ENCODE results near the gene PYGO2. TPM values are rescaled to one million over a fixed set of nuclear protein-coding genes. Genes with fewer than 3 reads are reported as not detected.

Gene PYGO2
- total and polyA plus RNA-seq, 2 of the 8 experiments (the other 6 are each of a cell fraction or from before 2014, with no cell fraction given), result 31.0 to 31.6 TPM

DNA sequence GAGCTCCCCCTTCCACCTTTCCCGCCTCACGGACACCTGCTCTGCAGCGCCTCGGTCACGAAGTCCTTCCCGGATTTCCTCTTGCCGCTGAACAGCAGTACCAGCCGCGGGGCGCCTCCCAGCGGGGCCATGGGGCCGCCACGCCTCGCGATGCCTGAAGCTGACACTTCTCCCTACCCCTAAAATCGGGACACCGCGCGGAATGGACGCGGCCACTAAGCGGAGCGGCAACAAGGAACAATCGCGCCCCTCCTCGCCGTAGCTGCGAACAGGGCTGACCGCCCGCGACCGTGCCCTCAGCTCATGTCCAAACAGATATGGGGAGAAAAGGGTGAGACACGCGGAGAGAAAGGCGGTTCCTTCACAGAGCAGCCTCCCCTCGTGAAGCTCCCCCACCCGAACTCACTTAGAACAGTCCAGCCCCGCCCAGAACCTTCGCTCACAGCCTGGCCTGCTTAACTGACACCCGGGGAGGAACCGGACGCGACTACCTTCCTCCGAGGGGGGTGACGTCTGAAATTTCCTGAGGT, 25.0 kb downstream of the PYGO2 start, which contains the start of gene PMVK:
Gene PMVK (minus strand): TSS at position 165 of the 530 bp plus-strand sequence. CDS start 34 bp downstream, at position 131.
- WGBS, 2 experiments (ENCODE audit: extremely low coverage in 1 of 2, insufficient coverage in 1 of 2, insufficient read length in 1 of 2, insufficient replicate concordance in 2 of 2, low coverage in 1 of 2, low lambda C conversion rate in 2 of 2, missing lambda C conversion rate in 1 of 2), result 1% methylated on average over 41 of the region's 45 CpGs; no CpG with 5 or more reads in 1 of the 2 experiments
- H2AK5ac ChIP-seq (ENCODE audit: low read depth, low read length), result 0 out of 2 replicates have a peak within 1 kb of the TSS, but pooled peaks have one; percentile 11
- peak within 1 kb of the TSS; percentile 81 for H3K56ac ChIP-seq (replicated peaks; ENCODE audit: insufficient read length, low read depth, low read length)
- peak within 1 kb of the TSS; percentile 96 for H2AFZ ChIP-seq (ENCODE audit: low read length)
- peaks cover 4 to 9% (median 7%) of the 10 kb centered on the region in 4 experiments; a peak in 6 of 7 replicates for H3K4me1 ChIP-seq (replicated peaks in 1 of 4; ENCODE audit: control insufficient read depth in 3 of 4, insufficient read depth in 4 of 4, low read length in 3 of 4)
- peak within 1 kb of the TSS; percentile 100 for H2BK5ac ChIP-seq (ENCODE audit: low read depth, low read length)
- peak within 1 kb of the TSS; percentile 98; the same call in 1 of the 2 replicates for H4K8ac ChIP-seq (ENCODE audit: extremely low read depth, insufficient read depth, low read length)
- H3K27me3 ChIP-seq (replicated peaks in 1 of 4; ENCODE audit: control insufficient read depth in 3 of 4, extremely low read depth in 1 of 4, insufficient read depth in 3 of 4, low read length in 3 of 4), result no peaks in the 10 kb centered on the region
- no peak within 1 kb of the TSS for H3K23ac ChIP-seq (ENCODE audit: insufficient read length)
- peak within 1 kb of the TSS; percentile 44 for H2BK120ac ChIP-seq (replicated peaks; ENCODE audit: low read depth, low read length)
- peak within 1 kb of the TSS; percentile 100 for H3K18ac ChIP-seq (ENCODE audit: extremely low read depth, low read length)
- no peaks in the 10 kb centered on the region for H4K20me1 ChIP-seq (replicated peaks in 1 of 2; ENCODE audit: control insufficient read depth in 1 of 2, insufficient read depth in 2 of 2, low read length in 2 of 2)
- peak; percentile 80 to 94 for DNase-seq (ENCODE audit: low read depth in 1 of 2, low spot score in 2 of 2)
- H3K4me2 ChIP-seq (ENCODE audit: insufficient read depth in 1 of 2, low read depth in 2 of 2, low read length in 2 of 2), result peak within 1 kb of the TSS; percentile 79 to 94
- peak within 1 kb of the TSS; percentile 98 for H2BK12ac ChIP-seq (ENCODE audit: low read depth, low read length)
- H3K4me3 ChIP-seq (ENCODE audit: extremely low read depth in 1 of 4, insufficient read depth in 2 of 4, low read depth in 3 of 4, low read length in 4 of 4), result peak within 1 kb of the TSS; percentile 71 to 87 (median 72)
- peak within 1 kb of the TSS; percentile 96 for H4K91ac ChIP-seq (replicated peaks; ENCODE audit: insufficient read length, low read length)
- peak within 1 kb of the TSS; percentile 82; the same call in 1 of the 2 replicates for H2BK20ac ChIP-seq (ENCODE audit: low read length)
- peak within 1 kb of the TSS; percentile 99 for H2BK15ac ChIP-seq (ENCODE audit: low read length)
- H3K36me3 ChIP-seq (ENCODE audit: control insufficient read depth in 2 of 4, insufficient read depth in 4 of 4, low read length in 3 of 4), result no peaks in the 10 kb centered on the region
- H3K9me3 ChIP-seq (ENCODE audit: insufficient read depth in 2 of 2, low read depth in 1 of 2, low read length in 1 of 2), result no peaks in the 10 kb centered on the region
- H3K27ac ChIP-seq (ENCODE audit: low read depth, low read length), result peak within 1 kb of the TSS; percentile 99
- ChIA-PET POLR2A (ENCODE audit: partially characterized antibody) (interaction anchor here (0.5 to 2.6 kb wide), 35 partner anchors 9 to 460 kb away, joined by 3 to 22 read pairs (median 4); partner anchors contain the start of genes ADAM15, ADAR, FLAD1 and LENEP), CTCF (ENCODE audit: partially characterized antibody) (interaction anchor here (0.7 to 2.5 kb wide), 16 partner anchors 9 to 274 kb away, joined by 3 to 6 read pairs (median 3); partner anchors contain the start of gene PBXIP1)
- no peak within 1 kb of the TSS for H3K14ac ChIP-seq (ENCODE audit: insufficient read length)
- H4K5ac ChIP-seq (ENCODE audit: insufficient read length, low read depth, low read length), result peak within 1 kb of the TSS; percentile 99
- H3K79me1 ChIP-seq (ENCODE audit: low read depth, low read length), result no peaks in the 10 kb centered on the region; the same call in 1 of the 2 replicates
- H3K79me2 ChIP-seq (ENCODE audit: control insufficient read depth in 1 of 2, insufficient read depth in 2 of 2, low read length in 2 of 2), result no peaks in the 10 kb centered on the region
- no peak for FAIRE-seq
- H3K4ac ChIP-seq (replicated peaks; ENCODE audit: insufficient read length, low read depth, low read length), result peak within 1 kb of the TSS; percentile 61
- H3K9ac ChIP-seq (replicated peaks in 1 of 4; ENCODE audit: extremely low read depth in 1 of 4, low read depth in 3 of 4, low read length in 3 of 4), result peak within 1 kb of the TSS; percentile 84 to 99 (median 99)
- H3K23me2 ChIP-seq (ENCODE audit: low read depth, low read length), result peaks cover 12% of the 10 kb centered on the region
- TF ChIP-seq CBX8 (IDR thresholded peaks at IDR 0.05; ENCODE audit: borderline replicate concordance, low read depth, low read length) (no peak), EGR1 (IDR thresholded peaks at IDR 0.05; ENCODE audit: borderline replicate concordance, low read depth, low read length) (no peak), TEAD4 (IDR thresholded peaks at IDR 0.05; ENCODE audit: low read depth, low read length) (peak; percentile 54; the same call in 1 of the 2 replicates), JUN (IDR thresholded peaks at IDR 0.05; ENCODE audit: low read depth, low read length) (no peak), MAFK (IDR thresholded peaks at IDR 0.05; ENCODE audit: low read depth, low read length) (no peak), SP4 (IDR thresholded peaks at IDR 0.05; ENCODE audit: low read length) (no peak; the same call in 1 of the 2 replicates), RFX5 (IDR thresholded peaks at IDR 0.05; ENCODE audit: borderline replicate concordance, low read depth, low read length) (no peak), SUZ12 (IDR thresholded peaks at IDR 0.05; ENCODE audit: low read length) (no peak), HDAC6 (IDR thresholded peaks at IDR 0.05; ENCODE audit: low read depth, low read length) (no peak), CTBP2 (IDR thresholded peaks at IDR 0.05; ENCODE audit: borderline replicate concordance, insufficient read depth, insufficient read length, low read length) (no peak)
- TF ChIP-seq, protein P1, sequence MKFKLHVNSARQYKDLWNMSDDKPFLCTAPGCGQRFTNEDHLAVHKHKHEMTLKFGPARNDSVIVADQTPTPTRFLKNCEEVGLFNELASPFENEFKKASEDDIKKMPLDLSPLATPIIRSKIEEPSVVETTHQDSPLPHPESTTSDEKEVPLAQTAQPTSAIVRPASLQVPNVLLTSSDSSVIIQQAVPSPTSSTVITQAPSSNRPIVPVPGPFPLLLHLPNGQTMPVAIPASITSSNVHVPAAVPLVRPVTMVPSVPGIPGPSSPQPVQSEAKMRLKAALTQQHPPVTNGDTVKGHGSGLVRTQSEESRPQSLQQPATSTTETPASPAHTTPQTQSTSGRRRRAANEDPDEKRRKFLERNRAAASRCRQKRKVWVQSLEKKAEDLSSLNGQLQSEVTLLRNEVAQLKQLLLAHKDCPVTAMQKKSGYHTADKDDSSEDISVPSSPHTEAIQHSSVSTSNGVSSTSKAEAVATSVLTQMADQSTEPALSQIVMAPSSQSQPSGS (IDR thresholded peaks at IDR 0.05; ENCODE audit: low read length), result no peak

Data from H1 (cell line).